Measurements from ENCODE around the gene ARHGAP25.

ARHGAP25 gene

DNA sequence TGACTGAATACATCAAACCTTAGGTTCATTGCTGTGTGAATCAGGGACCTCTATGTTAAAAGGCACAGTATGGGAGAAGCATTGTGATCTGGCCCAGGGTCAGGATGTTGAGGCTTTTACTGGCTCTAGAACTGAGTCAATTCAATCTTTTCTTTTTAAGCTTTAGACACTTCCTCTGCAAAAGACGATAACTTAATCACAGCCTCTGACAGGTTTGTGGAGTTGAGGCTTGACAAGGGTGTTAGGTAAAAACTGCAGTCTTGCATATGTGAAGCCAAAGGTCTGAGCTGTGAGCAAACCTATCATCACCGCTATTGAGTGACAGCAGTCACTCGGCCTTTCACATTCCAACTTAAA, 17.3 kb upstream of the ARHGAP25 start:
- DNase-seq (ENCODE audit: low read depth), result no peak

DNA sequence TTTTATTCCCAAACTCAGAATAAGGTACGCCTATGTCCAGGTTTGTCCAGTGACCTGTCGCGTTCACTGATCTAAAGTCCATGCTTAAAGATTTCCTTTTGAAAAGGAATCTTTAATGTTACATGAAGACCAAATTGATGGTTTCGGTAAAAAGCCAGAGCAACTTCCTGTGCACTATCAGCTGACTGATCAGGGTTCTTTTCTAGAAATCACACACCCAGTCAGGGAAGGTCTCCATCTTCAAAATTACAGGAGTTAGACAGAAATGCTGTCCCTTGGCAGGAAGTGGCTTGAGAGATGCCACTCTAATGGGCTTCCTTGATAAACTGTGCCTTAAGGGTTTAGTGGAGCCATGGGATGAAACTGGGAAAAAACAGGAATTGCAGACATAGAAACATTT, 14.7 kb upstream of the ARHGAP25 start:
- DNase-seq (ENCODE audit: low read depth), result no peak

DNA sequence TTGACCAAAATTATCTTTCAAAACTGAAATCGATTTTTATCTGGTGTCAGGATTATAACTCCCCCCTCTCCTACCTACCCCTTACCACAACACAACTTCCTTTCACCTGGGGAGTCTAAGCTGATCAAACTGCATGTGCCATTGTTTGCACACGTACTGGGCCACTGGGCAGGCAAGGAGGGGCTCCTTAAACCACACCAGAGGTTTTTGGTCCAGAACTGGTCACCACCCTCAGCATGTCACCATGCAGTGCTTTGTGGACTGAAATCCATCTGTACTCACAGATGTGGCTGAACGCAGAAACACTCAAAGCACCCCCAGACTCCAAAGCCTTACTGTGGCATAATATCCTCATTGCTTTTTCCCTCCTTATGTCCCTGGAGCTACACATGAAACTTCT, 13.9 kb upstream of the ARHGAP25 start:
- DNase-seq (ENCODE audit: low read depth), result no peak

DNA sequence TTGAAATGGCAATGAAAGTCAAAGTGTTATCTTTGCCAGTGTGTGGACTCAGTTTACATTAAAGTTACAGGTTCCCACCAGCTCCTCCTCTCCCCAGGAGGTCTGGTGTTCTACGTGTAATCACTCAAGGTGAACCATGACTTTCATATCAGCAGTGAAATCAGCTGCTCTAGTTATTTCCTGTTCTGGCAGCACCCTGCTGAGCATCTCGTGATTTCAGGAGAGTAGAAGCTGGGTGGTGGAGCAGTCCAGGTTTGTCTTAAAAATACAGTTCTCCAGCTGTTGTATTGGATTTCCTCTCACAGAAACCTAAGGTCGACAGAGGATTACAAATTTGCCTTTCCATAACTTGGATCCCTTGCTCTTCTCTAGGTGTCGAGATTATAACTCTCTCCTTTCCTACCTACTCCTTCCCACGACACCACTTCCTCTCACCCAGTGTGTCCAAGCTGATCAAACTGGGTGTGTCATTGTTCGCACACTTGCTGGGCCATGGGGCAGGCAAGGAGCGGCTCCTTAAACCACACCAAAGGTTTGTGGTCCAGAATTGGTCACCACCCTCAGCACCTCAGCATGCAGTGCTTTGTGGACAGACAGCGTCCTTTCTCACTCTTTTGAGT, 13.0 kb upstream of the ARHGAP25 start:
- no peak for DNase-seq (ENCODE audit: low read depth)

DNA sequence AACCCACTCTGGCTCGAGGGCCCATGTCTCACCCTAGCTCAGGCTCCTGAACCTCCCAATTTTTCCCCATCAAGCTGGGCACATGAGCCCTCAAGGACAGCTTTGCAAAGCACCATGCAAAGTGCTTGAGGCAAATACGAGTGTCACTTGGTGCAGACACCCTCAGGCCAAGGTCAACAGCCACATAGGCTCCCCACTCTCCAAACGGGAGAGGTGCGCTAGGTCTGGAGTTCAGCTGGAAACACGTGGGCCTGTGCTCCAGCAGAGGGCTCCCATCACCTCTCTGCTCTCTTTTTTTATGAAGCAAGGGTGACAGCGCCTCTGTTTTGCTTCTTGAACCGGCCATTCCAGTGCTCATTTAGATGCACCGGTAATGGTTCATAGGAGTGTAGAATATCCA, 11.9 kb upstream of the ARHGAP25 start:
- DNase-seq (ENCODE audit: low read depth), result no peak

DNA sequence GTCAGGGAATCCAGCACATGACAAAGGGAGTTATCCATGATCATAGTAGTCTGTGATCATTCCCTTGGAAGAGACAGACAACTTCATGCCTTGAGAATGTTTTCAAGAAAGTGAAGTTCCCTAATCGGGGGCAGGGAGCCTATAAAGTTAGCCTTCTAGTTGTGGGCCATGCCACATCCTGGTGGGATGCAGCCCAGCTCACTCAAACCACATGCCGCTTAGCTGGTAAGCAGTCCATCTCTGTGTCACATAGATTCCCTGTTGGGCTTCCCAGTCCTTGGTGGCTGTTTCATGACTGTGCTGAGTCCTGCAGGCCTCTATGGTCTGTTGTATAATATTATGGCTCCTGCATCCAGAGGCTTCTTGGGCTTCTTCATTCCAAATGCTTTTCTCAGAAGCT, 11.4 kb upstream of the ARHGAP25 start:
- no peak for DNase-seq (ENCODE audit: low read depth)

DNA sequence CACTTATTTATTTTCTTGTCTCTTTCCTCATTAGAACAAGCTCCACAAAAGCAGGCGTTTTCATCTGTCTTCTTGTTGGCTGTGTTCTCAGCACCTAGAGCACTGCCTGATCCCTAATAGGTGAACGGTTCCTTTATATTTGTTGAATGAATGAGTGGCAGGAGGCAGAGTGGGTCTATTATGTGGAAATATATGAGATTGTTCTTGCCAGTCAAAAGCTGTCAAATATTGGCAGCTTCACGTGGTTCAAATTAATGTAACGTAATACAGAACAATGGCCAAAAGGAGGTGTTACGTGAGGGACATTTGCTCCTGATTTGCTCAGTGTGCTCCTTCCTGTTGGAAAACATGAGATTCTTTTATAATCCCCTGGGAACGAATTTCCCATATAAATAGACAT, 8.5 kb upstream of the ARHGAP25 start:
- DNase-seq (ENCODE audit: low read depth), result no peak

DNA sequence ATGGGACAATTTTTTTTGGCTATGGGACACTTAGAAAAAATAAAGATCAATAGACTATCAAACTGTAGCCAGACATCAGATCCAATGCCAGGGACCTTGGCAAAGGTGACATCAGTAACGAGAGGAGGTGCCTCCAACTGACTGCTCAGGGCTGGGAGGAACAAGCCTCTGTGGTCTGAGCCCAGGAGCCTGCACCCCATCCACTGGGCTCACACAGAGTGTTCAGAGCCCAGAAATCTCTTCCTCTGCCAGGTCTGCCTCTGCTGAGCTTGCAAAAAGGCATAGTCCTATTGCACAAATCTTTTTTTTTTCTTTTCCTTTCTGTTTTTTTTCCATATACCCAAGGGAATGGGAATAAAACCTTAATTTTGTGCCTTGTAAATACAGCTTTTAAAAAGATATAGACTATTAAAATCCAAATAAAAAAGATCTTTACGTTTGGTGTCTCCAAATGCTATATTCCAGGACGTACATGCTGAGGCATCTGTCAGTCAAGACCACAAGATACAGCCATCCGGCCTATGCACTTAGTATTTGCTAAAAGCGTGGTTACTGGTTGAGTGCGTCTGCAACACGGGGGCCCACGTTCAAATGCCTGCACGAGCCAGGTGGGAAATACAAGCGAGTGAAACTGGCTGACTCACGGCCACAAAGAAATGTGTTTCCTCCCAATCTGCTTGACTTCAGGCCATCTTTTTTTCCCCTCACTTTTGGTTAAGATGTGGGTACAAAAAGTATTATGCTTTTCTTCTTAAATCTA, 7.8 kb upstream of the ARHGAP25 start:
- DNase-seq (ENCODE audit: low read depth), result no peak

DNA sequence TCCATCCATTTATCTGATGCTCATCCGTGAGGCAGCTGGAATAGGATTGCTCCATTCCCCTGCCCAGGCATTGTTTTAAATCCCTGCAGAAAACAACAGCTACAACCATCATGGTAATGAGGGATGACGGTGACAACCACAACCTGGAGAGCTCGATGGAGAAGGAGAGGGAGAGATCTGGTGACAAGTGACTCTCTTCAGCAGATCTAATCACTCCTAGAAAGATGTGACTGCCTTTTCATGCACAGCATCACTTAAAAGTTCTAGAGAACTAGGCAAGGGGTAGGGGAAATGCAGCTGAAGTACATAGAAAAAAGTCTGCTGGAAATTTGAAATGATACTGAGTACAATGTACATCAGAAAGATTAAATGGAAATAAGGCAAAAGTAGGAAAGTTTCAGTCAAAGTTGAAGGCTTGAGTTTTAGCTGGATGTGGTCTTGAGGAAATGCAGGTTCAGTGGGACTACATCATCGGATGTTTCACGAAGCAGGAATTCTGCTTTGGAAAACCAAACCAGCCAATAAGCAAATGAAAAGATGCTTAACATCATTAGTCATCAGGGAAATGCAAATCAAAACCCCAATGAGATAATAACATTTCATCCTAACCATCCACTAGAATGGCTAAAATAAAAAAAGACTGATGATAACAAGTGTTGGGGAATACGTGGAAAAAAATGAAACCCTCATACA, 6.8 kb upstream of the ARHGAP25 start:
- no peak for DNase-seq (ENCODE audit: low read depth)

DNA sequence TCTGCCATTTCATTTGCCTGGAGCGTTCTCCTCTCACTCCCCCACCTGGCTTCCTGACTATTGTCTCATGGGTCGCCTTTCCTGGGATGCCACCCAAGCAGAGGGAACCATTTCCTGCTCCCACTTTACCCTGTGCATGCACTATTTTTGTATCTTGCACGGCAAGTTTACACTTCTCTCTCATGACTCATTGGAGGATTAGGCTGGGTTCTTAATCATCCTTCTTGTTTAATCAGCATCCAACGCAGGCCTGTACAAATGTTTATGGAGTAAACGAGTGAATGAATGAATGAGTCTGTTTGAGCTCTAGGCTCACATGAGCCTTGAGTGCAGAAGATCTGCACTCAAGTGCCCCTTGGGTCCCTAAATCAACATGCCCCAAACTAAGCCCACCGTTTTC, 3.8 kb upstream of the ARHGAP25 start:
- no peak for DNase-seq (ENCODE audit: low read depth)

DNA sequence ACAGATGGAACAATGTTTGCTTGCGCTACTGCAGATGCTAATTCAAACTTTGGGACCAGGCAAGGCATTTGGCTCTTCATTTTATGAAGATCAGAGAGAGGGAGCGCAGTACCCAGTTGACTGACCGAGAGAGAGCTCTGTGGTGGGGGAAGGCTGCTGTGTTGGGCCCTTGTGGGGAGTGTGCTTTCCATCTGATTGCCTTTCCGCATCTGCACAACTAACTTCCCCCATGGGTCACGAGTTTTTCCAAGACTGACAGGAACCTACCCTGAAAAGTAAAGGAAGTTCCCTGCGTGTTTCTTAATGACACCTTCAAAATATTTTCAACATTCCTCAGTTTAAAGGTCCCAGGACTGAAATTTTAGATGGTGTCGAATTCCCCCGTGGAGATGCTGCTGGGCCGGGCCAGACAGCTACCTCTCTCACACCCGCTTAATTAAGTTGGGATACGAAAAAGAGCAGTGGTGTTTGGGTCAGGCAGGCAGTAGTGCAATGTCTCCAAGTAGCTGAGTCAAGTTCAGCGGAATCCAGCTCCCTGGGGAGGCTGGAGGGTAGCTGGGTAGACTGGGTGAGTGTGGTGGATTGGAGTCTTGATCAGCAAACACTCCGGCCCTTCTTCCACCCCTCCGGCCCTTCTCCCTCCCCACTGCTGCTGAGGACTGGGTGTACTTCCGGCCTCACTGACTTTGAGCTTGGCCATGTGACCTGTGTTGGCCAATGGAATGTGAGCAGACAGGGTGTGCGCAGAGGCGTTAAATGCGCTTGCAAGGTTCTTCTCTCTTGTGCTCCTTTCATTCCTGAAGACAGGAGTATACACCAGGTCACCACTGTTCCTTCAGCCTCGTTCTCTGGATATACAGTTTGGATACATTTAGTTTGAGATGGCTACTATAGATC, 2.3 kb upstream of the ARHGAP25 start:
- no peak for DNase-seq (ENCODE audit: low read depth)

DNA sequence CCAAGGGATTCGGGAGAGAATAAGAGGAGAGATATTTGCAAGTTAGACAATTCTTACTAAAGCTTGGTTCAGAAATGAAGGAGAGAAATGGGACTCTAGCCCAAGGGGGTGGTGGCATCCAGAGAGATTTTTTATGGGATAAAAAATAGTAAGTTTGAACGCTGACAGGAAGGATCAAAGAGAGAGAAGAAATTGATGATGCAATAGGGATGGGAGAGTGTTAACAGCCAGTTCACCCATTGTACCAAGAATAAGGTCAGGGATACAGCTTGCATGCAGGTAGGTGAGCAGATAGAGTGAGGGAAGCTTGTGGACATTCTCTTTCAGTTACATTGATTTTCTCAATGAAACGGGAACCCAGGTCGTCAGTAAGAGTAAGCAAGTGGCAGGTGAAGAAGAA, 1.2 kb upstream of the ARHGAP25 start:
- DNase-seq (ENCODE audit: low read depth), result no peak

DNA sequence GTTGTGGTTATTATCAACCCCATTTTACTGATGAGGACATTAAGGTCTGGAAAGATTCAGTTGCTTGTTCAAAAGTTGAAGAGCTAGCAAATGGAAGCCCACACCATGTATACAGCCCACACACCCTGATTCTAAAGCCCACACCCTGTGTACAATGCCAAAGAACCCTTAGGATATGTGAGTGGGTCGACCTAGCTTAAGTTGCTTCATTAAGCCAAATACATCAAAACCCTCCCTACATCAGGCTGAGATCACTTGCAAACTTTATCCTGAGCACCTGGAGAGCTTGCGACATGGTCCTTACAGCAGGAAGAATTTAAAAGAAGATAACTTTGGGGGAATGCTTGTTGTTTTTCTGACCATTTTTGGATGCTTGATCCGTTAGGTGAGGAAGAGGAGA, 435 bp upstream of the ARHGAP25 start:
- no peak for DNase-seq (ENCODE audit: low read depth)

DNA sequence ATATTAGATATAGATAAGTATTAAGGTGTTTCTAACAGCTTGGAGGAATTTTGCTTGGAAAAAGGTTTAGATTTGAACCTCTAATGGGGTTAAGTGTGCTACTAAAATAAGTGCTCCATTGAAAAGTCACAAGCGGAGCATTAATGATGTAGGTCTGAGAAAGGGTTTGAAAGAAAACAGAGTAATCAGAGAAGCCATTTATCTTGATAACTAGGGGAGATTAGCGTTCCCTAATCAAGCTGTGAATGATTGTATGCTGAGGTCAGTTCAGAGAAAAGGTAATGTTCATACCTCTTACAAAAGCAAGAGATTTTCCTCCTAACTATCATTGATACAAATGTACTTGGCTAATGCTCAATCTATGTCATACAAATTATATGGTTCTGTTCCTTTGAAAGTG, 1.5 kb downstream of the ARHGAP25 start:
- no peak for DNase-seq (ENCODE audit: low read depth)

DNA sequence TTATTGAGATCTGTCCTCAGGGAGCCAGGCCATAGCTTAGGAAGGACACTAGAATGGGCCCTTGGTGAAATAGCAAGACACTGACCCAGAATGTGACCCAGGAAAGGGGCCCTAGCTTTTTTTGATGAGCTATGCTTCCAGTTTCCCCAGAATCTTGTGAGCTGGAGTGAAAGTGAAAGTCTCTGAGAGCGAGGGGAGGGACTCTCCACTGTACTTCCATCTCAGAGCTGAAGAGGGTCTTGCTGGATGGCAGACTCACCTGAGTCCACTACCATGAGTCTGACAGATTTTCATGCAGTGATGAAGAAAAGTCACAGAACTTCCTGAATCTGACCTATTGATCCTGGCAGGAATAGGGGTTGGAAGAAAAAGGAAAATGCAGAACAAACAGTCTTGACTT, 3.1 kb downstream of the ARHGAP25 start:
- no peak for DNase-seq (ENCODE audit: low read depth)

DNA sequence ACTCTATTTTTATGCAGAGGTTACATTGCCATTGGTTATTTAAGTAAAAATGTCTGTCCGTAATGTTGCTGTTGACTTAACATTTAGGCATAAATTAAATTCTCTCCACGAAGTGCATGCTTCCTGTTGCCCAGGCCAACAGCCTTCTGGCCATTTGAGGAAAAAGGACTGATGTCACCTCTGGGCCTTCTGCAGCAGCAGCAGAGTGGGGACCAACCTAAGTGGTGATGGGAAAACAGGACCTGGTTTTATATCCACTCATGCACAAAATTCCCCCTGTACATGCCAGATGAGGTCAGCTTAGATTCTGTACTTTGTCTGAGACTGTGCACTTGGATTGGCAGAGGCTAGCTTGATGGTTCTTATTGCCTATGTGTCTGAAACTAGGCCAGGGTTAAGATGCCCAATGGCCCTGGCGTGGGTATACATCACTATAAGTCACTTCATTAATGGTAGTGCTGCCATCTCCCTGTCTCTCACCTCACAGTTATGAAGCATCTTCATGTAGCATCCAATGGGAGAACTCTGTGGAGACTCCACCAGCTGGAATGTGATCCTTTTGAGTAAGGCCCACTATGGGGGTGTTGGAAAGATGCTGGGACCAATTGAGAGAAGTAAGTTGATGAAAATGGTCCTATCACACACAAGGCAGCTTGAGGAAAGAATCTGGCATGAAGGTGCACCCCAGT, 4.4 kb downstream of the ARHGAP25 start:
- DNase-seq (ENCODE audit: low read depth), result no peak

DNA sequence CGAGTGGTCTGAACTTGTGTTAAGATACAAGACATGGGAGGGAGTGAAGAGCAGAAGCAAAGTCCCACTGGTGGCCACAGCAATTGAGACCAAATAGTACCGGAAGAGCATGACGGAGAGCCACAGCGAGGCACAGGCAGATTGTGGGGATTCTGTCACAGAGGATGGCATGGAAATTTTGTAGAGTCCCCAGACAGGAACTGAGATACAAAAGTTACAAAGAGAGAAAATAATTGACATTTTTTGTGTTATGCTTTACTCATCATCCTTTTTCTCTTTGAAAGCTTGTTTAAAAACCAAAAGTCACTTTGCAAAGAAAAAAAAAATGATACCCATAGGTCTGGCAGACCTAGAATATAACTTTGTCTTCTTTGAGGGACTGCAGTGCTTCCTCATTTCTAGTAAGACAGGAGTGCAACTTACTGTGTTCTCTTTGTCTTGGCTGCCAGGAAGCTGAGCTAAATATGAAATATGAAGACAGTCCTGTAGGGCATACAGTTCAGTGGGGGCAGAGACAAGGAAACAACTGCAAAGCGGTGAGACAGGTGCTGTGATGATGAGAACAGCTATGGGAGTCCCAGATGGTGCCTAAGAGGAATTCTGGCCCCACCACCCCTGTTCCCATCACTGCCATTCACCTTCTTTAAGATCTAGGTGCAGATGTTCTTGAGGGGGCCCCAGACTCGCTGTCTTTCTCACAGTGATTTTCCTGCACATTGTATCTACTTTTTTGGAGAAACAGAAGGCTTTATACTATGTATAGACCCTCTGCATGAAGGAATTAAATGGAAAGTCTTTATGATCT, 5.2 kb downstream of the ARHGAP25 start:
- no peak for DNase-seq (ENCODE audit: low read depth)

DNA sequence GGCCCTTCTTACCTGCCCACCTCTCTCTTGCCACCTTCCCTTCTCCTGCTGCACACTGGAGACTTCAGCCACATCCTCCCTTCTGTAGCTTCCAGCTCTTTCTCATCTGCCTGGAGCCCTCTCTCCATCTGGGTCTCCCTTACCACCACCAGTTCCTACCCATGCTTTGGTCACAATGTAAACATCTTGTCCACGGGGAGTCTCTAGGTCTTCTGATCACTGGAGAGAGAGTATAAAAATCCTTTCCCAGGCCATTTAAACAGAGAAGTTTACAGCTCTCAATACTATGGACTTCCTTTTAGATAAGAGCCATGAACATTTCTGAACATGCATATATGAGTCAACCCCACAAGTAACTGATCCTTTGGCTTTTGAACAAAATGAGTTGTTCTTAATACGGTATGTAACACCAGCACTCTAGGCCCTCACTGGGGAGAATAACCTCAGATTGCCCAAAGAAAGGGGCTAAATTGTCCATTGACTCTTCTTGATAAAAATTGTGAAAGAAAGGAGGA, 5.8 kb downstream of the ARHGAP25 start:
- DNase-seq (ENCODE audit: low read depth), result no peak

DNA sequence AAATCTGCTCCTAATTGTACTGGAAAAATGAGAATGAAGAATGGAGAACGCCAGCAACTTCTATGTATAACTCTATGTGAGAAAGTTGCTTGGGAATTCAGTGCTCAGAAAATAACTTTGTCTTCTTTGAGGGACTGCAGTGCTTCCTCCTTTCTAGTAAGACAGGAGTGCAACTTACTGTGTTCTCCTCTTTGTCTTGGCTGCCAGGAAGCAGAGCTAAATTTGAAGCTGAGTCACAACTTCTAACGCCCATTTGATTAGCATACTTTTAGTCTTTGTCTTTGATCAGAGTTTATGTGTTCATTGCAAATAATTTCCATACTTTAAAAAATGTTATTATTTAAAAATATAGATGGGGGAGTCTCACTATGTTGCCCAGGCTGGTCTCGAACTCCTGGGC, 6.6 kb downstream of the ARHGAP25 start:
- DNase-seq (ENCODE audit: low read depth), result no peak

DNA sequence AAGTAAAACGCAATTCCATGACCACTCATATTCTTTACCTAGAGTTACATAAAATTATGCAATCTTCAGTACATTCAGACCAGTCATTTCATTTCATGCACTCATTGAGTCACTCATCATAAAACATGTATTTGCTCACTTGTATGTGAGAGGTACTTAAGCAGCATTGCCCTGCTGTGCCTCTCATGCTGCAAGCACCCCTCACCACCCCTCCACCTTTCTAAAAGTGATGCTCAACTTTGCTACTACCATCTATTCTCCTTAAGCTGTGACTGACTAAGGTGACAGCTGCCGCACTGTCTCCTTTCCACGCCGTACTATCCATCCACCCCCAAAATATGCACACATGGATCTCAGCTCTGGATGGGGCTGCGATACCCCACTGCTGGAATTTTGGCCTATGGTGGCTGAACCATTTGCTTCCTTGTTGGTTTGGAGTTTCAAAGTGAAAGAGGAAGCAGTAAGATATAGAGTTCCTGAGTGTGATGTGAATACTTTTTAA, 7.2 kb downstream of the ARHGAP25 start:
- no peak for DNase-seq (ENCODE audit: low read depth)

All from fibroblast of gingiva (primary cell).